HFF-Myc (cell line): Measurements from ENCODE around the gene TRIML2.

Experiments
- DNase-seq: peaks from one replicate; pipeline ENCODE4 v3.0.0-alpha.2; 2011; ENCODE audit warnings: low read depth; ENCODE audit errors: extremely low read depth
- H3K4me3 ChIP-seq: replicated peaks from 2 replicates; pipeline ENCODE4 v1.5.1; 2011; ENCODE audit warnings: low read depth, mild to moderate bottlenecking, control low read depth, low read length
- CTCF ChIP-seq: IDR thresholded peaks from 2 replicates; pipeline ENCODE4 v1.5.1; 2012; ENCODE audit warnings: mild to moderate bottlenecking, low read depth, low read length, control low read depth; ENCODE audit errors: missing control alignments

Gene TRIML2

GRCh38 chr4:188042191-188042590 lies 67.2 kb downstream of the TRIML2 start:
- DNase-seq, result no peak
- no peak for TF ChIP-seq CTCF
- no peak overlapping the region for H3K4me3 ChIP-seq

GRCh38 chr4:188041721-188042120 lies 67.7 kb downstream of the TRIML2 start:
- DNase-seq, result no peak
- TF ChIP-seq CTCF, result no peak
- no peak overlapping the region for H3K4me3 ChIP-seq
